ENCODE data around the gene WBP2.

The WBP2 gene

DNA sequence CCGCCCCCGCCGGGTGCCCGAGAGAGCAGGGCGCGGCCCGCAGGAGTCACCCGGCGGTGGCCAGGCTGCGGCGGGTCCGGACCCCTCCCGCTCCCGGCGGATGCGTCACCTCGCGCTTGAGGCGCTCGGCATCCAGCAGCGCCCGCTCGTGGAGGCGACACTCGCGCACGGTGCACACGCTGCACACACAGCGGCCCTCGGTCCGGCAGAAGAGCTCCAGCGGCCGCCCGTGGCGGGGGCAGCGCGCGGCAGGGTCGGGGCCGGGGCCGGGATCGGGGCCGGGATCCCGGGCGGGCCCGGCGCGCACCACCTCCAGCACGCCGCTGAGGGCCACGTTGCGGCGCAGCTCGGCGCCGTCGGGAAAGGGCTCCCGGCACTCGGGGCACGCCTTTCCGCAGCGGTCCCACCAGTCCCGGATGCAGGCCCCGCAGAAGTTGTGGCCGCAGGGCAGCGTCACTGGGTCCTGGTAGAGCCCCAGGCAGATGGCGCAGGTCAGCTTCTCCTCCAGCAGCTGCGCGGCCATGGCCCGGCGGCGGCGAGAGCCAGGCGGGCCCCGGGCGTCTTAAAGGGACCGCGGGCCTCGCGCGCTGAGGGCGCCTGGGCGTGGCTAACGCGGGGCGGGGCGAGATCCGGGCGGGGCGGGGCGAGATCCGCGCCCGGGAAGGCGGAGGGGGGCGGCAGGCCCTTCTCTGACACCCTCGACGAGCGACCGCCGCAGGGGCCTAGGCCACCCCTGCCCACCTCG lies 41.5 kb upstream of the WBP2 start, which contains the start of gene TRIM65:
TSS of gene TRIM65 (minus strand) at position 537 of the 745 bp plus-strand sequence. CDS start at position 523, 14 bp downstream.
- Histone ChIP-seq H3K36me3 (replicated peaks; ENCODE audit: insufficient read depth, low read length) (no peaks in the 10 kb centered on the region), H3K27me3 (replicated peaks; ENCODE audit: insufficient read depth, low read length) (no peaks in the 10 kb centered on the region), H3K4me1 (ENCODE audit: low read length) (peaks cover 6% of the 10 kb centered on the region), H3K9me2 (replicated peaks; ENCODE audit: insufficient read depth, low read length) (no peaks in the 10 kb centered on the region), H3K9ac (ENCODE audit: low read length) (peak within 1 kb of the TSS; percentile 88), H4K20me1 (ENCODE audit: insufficient read depth, low read length) (no peaks in the 10 kb centered on the region), H2AFZ (ENCODE audit: low read length) (peak within 1 kb of the TSS; percentile 65), H3K4me3 (ENCODE audit: low read length) (peak within 1 kb of the TSS; percentile 80), H3K9me3 (replicated peaks; ENCODE audit: insufficient read depth, low read length) (no peaks in the 10 kb centered on the region), H3K4me2 (ENCODE audit: low read depth, low read length) (peak within 1 kb of the TSS; percentile 93), H3K79me2 (ENCODE audit: low read length) (peaks cover 26% of the 10 kb centered on the region), H3K27ac (ENCODE audit: low read length) (peak within 1 kb of the TSS; percentile 75; the same call in 1 of the 2 replicates), H3F3A (ENCODE audit: insufficient read depth, low read length) (peaks cover 12% of the 10 kb centered on the region)
- peak; percentile 77 for DNase-seq
- no peak for TF ChIP-seq EZH2phosphoT487 (IDR thresholded peaks at IDR 0.05; ENCODE audit: low read length)
- TF ChIP-seq, protein P1, sequence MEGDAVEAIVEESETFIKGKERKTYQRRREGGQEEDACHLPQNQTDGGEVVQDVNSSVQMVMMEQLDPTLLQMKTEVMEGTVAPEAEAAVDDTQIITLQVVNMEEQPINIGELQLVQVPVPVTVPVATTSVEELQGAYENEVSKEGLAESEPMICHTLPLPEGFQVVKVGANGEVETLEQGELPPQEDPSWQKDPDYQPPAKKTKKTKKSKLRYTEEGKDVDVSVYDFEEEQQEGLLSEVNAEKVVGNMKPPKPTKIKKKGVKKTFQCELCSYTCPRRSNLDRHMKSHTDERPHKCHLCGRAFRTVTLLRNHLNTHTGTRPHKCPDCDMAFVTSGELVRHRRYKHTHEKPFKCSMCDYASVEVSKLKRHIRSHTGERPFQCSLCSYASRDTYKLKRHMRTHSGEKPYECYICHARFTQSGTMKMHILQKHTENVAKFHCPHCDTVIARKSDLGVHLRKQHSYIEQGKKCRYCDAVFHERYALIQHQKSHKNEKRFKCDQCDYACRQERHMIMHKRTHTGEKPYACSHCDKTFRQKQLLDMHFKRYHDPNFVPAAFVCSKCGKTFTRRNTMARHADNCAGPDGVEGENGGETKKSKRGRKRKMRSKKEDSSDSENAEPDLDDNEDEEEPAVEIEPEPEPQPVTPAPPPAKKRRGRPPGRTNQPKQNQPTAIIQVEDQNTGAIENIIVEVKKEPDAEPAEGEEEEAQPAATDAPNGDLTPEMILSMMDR (IDR thresholded peaks at IDR 0.05; ENCODE audit: low read length) = peak; percentile 26; the same call in 1 of the 2 replicates

DNA sequence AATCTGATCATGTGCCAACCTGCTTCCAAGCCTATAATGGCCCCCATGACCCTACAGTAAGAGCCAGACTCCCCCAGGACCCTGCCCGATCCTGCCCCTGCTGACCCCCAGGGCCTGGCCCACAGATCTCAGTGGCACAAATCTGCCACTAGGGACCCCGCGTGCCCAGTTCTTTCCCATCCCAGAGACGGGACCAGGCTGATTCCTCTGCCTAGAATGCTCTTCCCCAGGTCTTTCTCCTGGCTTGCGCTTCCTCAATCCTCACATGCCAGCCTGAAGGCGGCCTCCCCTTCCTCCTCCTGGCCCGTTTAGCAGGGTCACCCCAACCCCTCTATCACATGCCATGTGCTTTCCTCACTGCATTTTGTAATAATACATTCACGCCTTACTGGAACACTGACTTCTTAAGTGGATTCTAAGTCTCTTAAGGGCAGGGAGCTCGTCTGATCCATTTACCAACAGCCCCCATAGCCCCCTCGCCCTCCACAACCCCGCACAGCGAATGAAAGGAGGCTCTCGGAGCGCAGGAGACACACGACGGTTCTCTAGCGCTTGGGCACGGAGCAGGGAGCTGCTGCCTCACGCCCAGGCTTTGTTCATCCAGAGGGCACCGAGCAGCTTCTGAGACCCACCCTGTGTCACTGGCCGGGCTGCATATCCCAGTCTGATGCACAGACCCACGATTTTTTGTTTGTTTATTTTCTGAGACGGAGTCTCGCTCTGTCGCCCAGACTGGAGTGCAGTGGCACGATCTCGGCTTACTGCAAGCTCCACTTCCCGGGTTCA lies 40.4 kb upstream of the WBP2 start:
- Histone ChIP-seq H3K4me1 (ENCODE audit: low read length) (peaks cover 6% of the 10 kb centered on the region), H3F3A (ENCODE audit: insufficient read depth, low read length) (peaks cover 12% of the 10 kb centered on the region)
- no peak for DNase-seq

DNA sequence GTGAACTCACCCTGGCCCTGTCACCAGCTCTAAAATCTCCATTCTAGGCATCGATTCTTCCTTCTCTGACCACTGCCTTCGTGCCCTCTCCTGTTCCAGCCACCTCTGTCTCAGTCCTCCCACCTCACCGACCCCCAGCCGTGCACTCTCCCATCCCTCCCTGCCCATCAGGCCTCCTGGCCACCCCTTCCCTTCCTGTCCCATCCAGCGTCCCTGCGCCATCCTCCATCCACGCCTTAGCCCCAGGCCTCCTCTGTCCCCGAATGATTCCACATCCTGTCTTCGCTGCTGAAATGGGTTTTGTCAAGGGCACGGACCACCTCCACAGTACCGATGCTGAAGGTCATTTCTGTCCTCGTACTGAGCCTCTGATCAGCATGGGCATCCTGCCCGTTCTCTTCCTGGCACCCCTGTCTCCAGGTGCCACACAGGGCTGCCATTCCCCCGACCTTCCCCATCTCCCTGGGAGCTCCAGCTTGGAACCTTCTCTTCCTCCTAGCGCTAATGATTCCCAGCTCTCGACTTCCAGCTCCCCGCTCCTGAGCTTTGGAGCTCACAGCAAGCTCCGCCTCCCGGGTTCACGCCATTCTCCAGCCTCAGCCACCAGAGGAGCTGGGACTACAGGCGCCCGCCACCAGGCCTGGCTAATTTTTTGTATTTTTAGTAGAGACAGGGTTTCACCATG lies 39.1 kb upstream of the WBP2 start:
- Histone ChIP-seq H3K4me2 (ENCODE audit: low read depth, low read length) (no peak overlapping the region), H3K27ac (ENCODE audit: low read length) (no peak overlapping the region), H2AFZ (ENCODE audit: low read length) (no peak overlapping the region), H3K27me3 (replicated peaks; ENCODE audit: insufficient read depth, low read length) (no peaks in the 10 kb centered on the region), H3F3A (ENCODE audit: insufficient read depth, low read length) (peaks cover 12% of the 10 kb centered on the region), H3K9ac (ENCODE audit: low read length) (no peak overlapping the region), H3K4me1 (ENCODE audit: low read length) (peaks cover 6% of the 10 kb centered on the region), H3K4me3 (ENCODE audit: low read length) (no peak overlapping the region), H3K9me3 (replicated peaks; ENCODE audit: insufficient read depth, low read length) (no peaks in the 10 kb centered on the region), H3K9me2 (replicated peaks; ENCODE audit: insufficient read depth, low read length) (no peaks in the 10 kb centered on the region), H4K20me1 (ENCODE audit: insufficient read depth, low read length) (no peaks in the 10 kb centered on the region), H3K36me3 (replicated peaks; ENCODE audit: insufficient read depth, low read length) (no peaks in the 10 kb centered on the region), H3K79me2 (ENCODE audit: low read length) (peaks cover 22% of the 10 kb centered on the region)
- TF ChIP-seq, protein P1 (IDR thresholded peaks at IDR 0.05; ENCODE audit: low read length) = no peak
- no peak for TF ChIP-seq EZH2 (optimal IDR thresholded peaks at IDR 0.05; ENCODE audit: low read depth, low read length)
- no peak for TF ChIP-seq EZH2phosphoT487 (IDR thresholded peaks at IDR 0.05; ENCODE audit: low read length)
- no peak for DNase-seq

More for the DNA sequence above, 40.4 kb upstream of the WBP2 start:
- peak overlapping the region; percentile 80 for H3K4me3 ChIP-seq (ENCODE audit: low read length)
- TF ChIP-seq, protein P1 (IDR thresholded peaks at IDR 0.05; ENCODE audit: low read length) = peak; percentile 32
- no peak for TF ChIP-seq EZH2phosphoT487 (IDR thresholded peaks at IDR 0.05; ENCODE audit: low read length)
- H3K36me3 ChIP-seq (replicated peaks; ENCODE audit: insufficient read depth, low read length) = no peaks in the 10 kb centered on the region
- H3K9ac ChIP-seq (ENCODE audit: low read length) = peak overlapping the region; percentile 88; the same call in 1 of the 2 replicates
- no peaks in the 10 kb centered on the region for H3K27me3 ChIP-seq (replicated peaks; ENCODE audit: insufficient read depth, low read length)
- peaks cover 22% of the 10 kb centered on the region for H3K79me2 ChIP-seq (ENCODE audit: low read length)
- no peaks in the 10 kb centered on the region for H3K9me3 ChIP-seq (replicated peaks; ENCODE audit: insufficient read depth, low read length)
- H3K27ac ChIP-seq (ENCODE audit: low read length) = no peak overlapping the region
- no peaks in the 10 kb centered on the region for H4K20me1 ChIP-seq (ENCODE audit: insufficient read depth, low read length)
- no peak overlapping the region for H2AFZ ChIP-seq (ENCODE audit: low read length)
- H3K9me2 ChIP-seq (replicated peaks; ENCODE audit: insufficient read depth, low read length) = no peaks in the 10 kb centered on the region
- H3K4me2 ChIP-seq (ENCODE audit: low read depth, low read length) = peak overlapping the region; percentile 93

All from MM.1S (cell line).